HepG2 (cell line): ENCODE measurements around the gene RTN3. TPM values are rescaled to one million over a fixed set of nuclear protein-coding genes. Genes with fewer than 3 reads are reported as not detected.
A peak's percentile ranks its signal among the peaks of the same experiment; 100 is the strongest.

Source experiments
- ARID5B ChIP-seq: IDR thresholded peaks from 2 replicates; pipeline ENCODE4 v1.4.0; 2020; ENCODE audit warnings: mild to moderate bottlenecking, missing genetic modification reagents
- BRD4 ChIP-seq: sonication (generic); formaldehyde crosslinking; IDR thresholded peaks from 2 replicates; pipeline ENCODE4 v1.4.0; 2020; ENCODE audit warnings: missing genetic modification reagents
- HMGA1 ChIP-seq: sonication (generic); formaldehyde crosslinking; conservative IDR thresholded peaks from 2 replicates; pipeline ENCODE4 v1.4.0; 2020; ENCODE audit warnings: missing genetic modification reagents
- KMT2A ChIP-seq: sonication (generic); formaldehyde crosslinking; IDR thresholded peaks from 2 replicates; pipeline ENCODE4 v1.4.0; 2020; ENCODE audit warnings: missing genetic modification reagents
- MED13 ChIP-seq: sonication (generic); formaldehyde crosslinking; IDR thresholded peaks from 2 replicates; pipeline ENCODE4 v1.5.0; 2020; ENCODE audit warnings: missing genetic modification reagents
- NCOA1 ChIP-seq: sonication (generic); formaldehyde crosslinking; IDR thresholded peaks from 2 replicates; pipeline ENCODE4 v1.9.0; 2021; ENCODE audit warnings: missing genetic modification reagents
- NR3C1 ChIP-seq: sonication (generic); formaldehyde crosslinking; IDR thresholded peaks from 2 replicates; pipeline ENCODE4 v1.4.0; 2020; ENCODE audit warnings: missing genetic modification reagents
- SATB2 ChIP-seq: sonication (generic); formaldehyde crosslinking; IDR thresholded peaks from 2 replicates; pipeline ENCODE4 v1.5.0; 2020; ENCODE audit warnings: missing genetic modification reagents
- SRY ChIP-seq: sonication (generic); formaldehyde crosslinking; IDR thresholded peaks from 2 replicates; pipeline ENCODE4 v1.8.0; 2022; ENCODE audit warnings: mild to moderate bottlenecking, missing genetic modification reagents
- TFDP2 ChIP-seq: sonication (generic); formaldehyde crosslinking; IDR thresholded peaks from 2 replicates; pipeline ENCODE4 v1.4.0; 2020; ENCODE audit warnings: missing genetic modification reagents
- XBP1 ChIP-seq: sonication (generic); formaldehyde crosslinking; IDR thresholded peaks from 2 replicates; pipeline ENCODE4 v1.5.0; 2020; ENCODE audit warnings: missing genetic modification reagents
- ZFY ChIP-seq: sonication (generic); formaldehyde crosslinking; IDR thresholded peaks from 2 replicates; pipeline ENCODE4 v1.4.0; 2020; ENCODE audit warnings: missing genetic modification reagents
- ZNF335 ChIP-seq: sonication (generic); formaldehyde crosslinking; IDR thresholded peaks from 2 replicates; pipeline ENCODE4 v1.4.0; 2020; ENCODE audit warnings: missing genetic modification reagents
- ZNF543 ChIP-seq: sonication (generic); formaldehyde crosslinking; IDR thresholded peaks from 2 replicates; pipeline ENCODE4 v1.4.0; 2020; ENCODE audit warnings: mild to moderate bottlenecking, missing genetic modification reagents
- ZNF547 ChIP-seq: sonication (generic); formaldehyde crosslinking; IDR thresholded peaks from 2 replicates; pipeline ENCODE4 v1.5.1; 2020; ENCODE audit warnings: mild to moderate bottlenecking, missing genetic modification reagents
- ZNF598 ChIP-seq: sonication (generic); formaldehyde crosslinking; IDR thresholded peaks from 2 replicates; pipeline ENCODE4 v1.5.1; 2020; ENCODE audit warnings: mild to moderate bottlenecking, missing genetic modification reagents, borderline replicate concordance
- polyA plus RNA-seq, 8 experiments: library from polyadenylated mRNA; depleted of rRNA in 3 of 8; stranded (reverse) in 7 of 8; unstranded in 1 of 8; fragments of >200 nt; fragmentation: Illumina TruSeq in 4 of 8; extraction: Trizol in 4 of 8; gene quantifications; 2 replicates each; pipeline versions ENCODE4 v1.2.1 to v1.2.3, GENCODE V29; 2011 to 2016; ENCODE audit warnings: low read depth in 4 of 8, missing spikeins in 1 of 8, mixed read lengths in 1 of 8; ENCODE audit not compliant: insufficient read depth in 1 of 8
- total RNA-seq, 5 experiments: library from RNA; depleted of rRNA; stranded (reverse); fragments of >200 nt; fragmentation: Illumina TruSeq; extraction: Trizol; gene quantifications; 2 replicates each; pipeline ENCODE4 v1.2.3, GENCODE V29; 2016; ENCODE audit warnings: low read depth in 1 of 5
- TF ChIP-seq, protein P1 (sequence below): sonication (generic); formaldehyde crosslinking; IDR thresholded peaks from 2 replicates; pipeline ENCODE4 v1.4.0; 2020; ENCODE audit warnings: mild to moderate bottlenecking, missing genetic modification reagents

The RTN3 gene
- total and polyA plus RNA-seq, 2 of the 13 experiments (the other 11 are each of a cell fraction or from before 2014, with no cell fraction given) = 32.2 to 41.1 TPM

GRCh38 chr11:63681321-63682065 lies at the start of gene RTN3 (continued):
- TF ChIP-seq ARID5B (CRISPR knock-in tag) = no peak
- TF ChIP-seq NR3C1 = no peak
- no peak; the same call in 1 of the 2 replicates for TF ChIP-seq ZNF598 (CRISPR knock-in tag)
- peak; percentile 80 for TF ChIP-seq ZNF543 (CRISPR knock-in tag)
- TF ChIP-seq ZFY (CRISPR knock-in tag) = peak; percentile 46
- TF ChIP-seq SATB2 = no peak
- TF ChIP-seq HMGA1 (CRISPR knock-in tag) = no peak
- no peak for TF ChIP-seq XBP1 (CRISPR knock-in tag)
- TF ChIP-seq ZNF547 (CRISPR knock-in tag) = peak; percentile 36; the same call in 1 of the 2 replicates
- TF ChIP-seq TFDP2 (CRISPR knock-in tag) = peak; percentile 75
- TF ChIP-seq, protein P1, sequence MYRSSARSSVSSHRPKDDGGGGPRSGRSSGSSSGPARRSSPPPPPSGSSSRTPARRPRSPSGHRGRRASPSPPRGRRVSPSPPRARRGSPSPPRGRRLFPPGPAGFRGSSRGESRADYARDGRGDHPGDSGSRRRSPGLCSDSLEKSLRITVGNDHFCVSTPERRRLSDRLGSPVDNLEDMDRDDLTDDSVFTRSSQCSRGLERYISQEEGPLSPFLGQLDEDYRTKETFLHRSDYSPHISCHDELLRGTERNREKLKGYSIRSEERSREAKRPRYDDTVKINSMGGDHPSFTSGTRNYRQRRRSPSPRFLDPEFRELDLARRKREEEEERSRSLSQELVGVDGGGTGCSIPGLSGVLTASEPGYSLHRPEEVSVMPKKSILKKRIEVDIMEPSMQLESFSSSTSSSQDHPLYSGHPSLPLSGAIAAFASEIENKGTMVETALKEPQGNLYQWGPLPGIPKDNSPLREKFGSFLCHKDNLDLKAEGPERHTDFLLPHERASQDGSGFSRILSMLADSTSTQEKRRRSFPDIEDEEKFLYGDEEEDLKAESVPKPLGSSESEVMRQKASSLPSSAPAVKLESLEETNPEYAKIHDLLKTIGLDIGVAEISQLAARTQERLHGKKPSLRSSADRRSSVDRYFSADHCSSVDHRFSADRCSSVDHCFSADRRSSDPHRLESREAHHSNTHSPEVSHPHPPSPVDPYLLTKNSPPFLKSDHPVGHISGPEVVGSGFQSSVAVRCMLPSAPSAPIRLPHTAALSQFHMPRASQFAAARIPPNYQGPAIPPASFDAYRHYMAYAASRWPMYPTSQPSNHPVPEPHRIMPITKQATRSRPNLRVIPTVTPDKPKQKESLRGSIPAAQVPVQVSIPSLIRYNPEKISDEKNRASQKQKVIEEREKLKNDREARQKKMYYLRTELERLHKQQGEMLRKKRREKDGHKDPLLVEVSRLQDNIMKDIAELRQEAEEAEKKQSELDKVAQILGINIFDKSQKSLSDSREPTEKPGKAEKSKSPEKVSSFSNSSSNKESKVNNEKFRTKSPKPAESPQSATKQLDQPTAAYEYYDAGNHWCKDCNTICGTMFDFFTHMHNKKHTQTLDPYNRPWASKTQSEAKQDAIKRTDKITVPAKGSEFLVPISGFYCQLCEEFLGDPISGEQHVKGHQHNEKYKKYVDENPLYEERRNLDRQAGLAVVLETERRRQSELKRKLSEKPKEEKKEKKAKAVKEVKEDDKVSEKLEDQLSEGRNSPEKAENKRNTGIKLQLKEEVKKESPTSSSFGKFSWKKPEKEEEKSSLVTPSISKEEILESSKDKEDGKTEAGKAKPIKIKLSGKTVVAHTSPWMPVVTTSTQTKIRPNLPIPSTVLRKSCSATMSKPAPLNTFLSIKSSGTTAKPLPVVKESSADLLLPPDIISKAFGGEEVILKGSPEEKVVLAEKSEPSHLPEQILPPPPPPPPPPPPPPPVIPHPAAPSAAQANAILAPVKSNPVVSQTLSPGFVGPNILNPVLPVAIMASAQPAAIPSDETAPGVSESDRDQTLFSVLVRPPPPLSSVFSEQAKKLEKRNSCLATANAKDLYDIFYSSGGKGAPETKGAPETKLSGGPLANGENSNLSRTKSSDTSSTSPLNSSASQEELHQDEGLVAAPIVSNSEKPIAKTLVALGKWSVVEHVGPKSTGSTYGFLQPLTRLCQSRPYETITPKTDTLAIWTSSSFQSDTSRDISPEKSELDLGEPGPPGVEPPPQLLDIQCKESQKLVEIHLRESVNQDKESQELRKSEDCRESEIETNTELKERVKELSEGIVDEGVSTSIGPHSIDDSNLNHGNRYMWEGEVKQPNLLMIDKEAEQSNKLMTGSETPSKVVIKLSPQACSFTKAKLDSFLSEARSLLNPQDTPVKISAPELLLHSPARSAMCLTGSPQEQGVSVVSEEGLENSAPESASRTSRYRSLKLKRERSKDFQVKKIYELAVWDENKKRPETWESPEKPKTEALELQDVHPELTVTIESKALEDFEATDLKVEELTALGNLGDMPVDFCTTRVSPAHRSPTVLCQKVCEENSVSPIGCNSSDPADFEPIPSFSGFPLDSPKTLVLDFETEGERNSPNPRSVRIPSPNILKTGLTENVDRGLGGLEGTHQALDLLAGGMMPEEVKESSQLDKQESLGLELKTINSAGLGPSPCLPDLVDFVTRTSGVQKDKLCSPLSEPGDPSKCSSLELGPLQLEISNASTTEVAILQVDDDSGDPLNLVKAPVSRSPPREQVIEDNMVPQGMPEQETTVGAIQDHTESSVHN = peak; percentile 43; the same call in 1 of the 2 replicates
- TF ChIP-seq BRD4 (CRISPR knock-in tag) = no peak
- no peak; the same call in none of the 2 replicates for TF ChIP-seq KMT2A (CRISPR knock-in tag)
- TF ChIP-seq ZNF335 (CRISPR knock-in tag) = 0 out of 2 replicates have a peak, but pooled peaks have one; percentile 37
- TF ChIP-seq SRY (CRISPR knock-in tag) = no peak
- TF ChIP-seq NCOA1 = no peak
- TF ChIP-seq MED13 (CRISPR knock-in tag) = no peak
